HEK293 (cell line): ENCODE measurements around the gene CEP85.
A peak's percentile ranks its signal among the peaks of the same experiment; 100 is the strongest.

Experiments used
- HOXC10 ChIP-seq: sonication (generic); formaldehyde crosslinking; IDR thresholded peaks from 2 replicates; pipeline ENCODE4 v1.8.1; 2023; ENCODE audit warnings: mild to moderate bottlenecking, missing genetic modification reagents
- HOXD13 ChIP-seq: sonication (generic); formaldehyde crosslinking; IDR thresholded peaks from 2 replicates; pipeline ENCODE4 v1.8.0; 2022; ENCODE audit warnings: missing genetic modification reagents, borderline replicate concordance
- KLF16 ChIP-seq: fragments of 450-650 bp; formaldehyde crosslinking; IDR thresholded peaks from 2 replicates; pipeline ENCODE4 v1.5.1; 2017; ENCODE audit warnings: missing biosample characterization, missing genetic modification characterization
- KLF9 ChIP-seq: fragments of 450-650 bp; formaldehyde crosslinking; IDR thresholded peaks from 2 replicates; pipeline ENCODE4 v1.5.1; 2016; ENCODE audit warnings: missing biosample characterization, missing genetic modification characterization, low read depth
- PBX3 ChIP-seq: sonication (generic); formaldehyde crosslinking; IDR thresholded peaks from 2 replicates; pipeline ENCODE4 v1.8.1; 2022; ENCODE audit warnings: mild to moderate bottlenecking, moderate library complexity, missing genetic modification reagents
- PRDM10 ChIP-seq: fragments of 450-650 bp; formaldehyde crosslinking; IDR thresholded peaks from 2 replicates; pipeline ENCODE4 v1.5.1; 2016; ENCODE audit warnings: missing biosample characterization, missing genetic modification characterization
- SCRT1 ChIP-seq: fragments of 450-650 bp; formaldehyde crosslinking; IDR thresholded peaks from 2 replicates; pipeline ENCODE4 v1.5.1; 2016; ENCODE audit warnings: missing biosample characterization, missing genetic modification characterization, borderline replicate concordance
- ZBTB44 ChIP-seq: fragments of 450-650 bp; IDR thresholded peaks from 2 replicates; pipeline ENCODE4 v1.5.1; 2018; ENCODE audit warnings: missing biosample characterization, mild to moderate bottlenecking, missing genetic modification characterization
- ZNF112 ChIP-seq: fragments of 450-650 bp; formaldehyde crosslinking; IDR thresholded peaks from 2 replicates; pipeline ENCODE4 v1.5.0; 2017; ENCODE audit warnings: missing biosample characterization, missing genetic modification characterization
- ZNF146 ChIP-seq: fragments of 450-650 bp; formaldehyde crosslinking; IDR thresholded peaks from 2 replicates; pipeline ENCODE4 v1.5.1; 2016; ENCODE audit warnings: missing biosample characterization, missing genetic modification characterization
- ZNF148 ChIP-seq: fragments of 450-650 bp; formaldehyde crosslinking; IDR thresholded peaks from 2 replicates; pipeline ENCODE4 v1.5.0; 2017; ENCODE audit warnings: missing biosample characterization, missing genetic modification characterization, borderline replicate concordance
- ZNF211 ChIP-seq: fragments of 450-650 bp; formaldehyde crosslinking; IDR thresholded peaks from 2 replicates; pipeline ENCODE4 v1.5.1; 2016; ENCODE audit warnings: low read depth, missing biosample characterization, missing genetic modification characterization
- ZNF221 ChIP-seq: fragments of 450-650 bp; formaldehyde crosslinking; IDR thresholded peaks from 2 replicates; pipeline ENCODE4 v1.5.1; 2017; ENCODE audit warnings: missing biosample characterization, missing genetic modification characterization, borderline replicate concordance
- ZNF311 ChIP-seq: fragments of 450-650 bp; formaldehyde crosslinking; IDR thresholded peaks from 2 replicates; pipeline ENCODE4 v1.5.1; 2017; ENCODE audit warnings: missing biosample characterization, missing genetic modification characterization, borderline replicate concordance
- ZNF324 ChIP-seq: fragments of 450-650 bp; formaldehyde crosslinking; IDR thresholded peaks from 2 replicates; pipeline ENCODE4 v1.5.1; 2016; ENCODE audit warnings: missing biosample characterization, missing genetic modification characterization
- ZNF391 ChIP-seq: fragments of 450-650 bp; formaldehyde crosslinking; IDR thresholded peaks from 2 replicates; pipeline ENCODE4 v1.5.1; 2016; ENCODE audit warnings: low read depth, missing biosample characterization, missing genetic modification characterization, borderline replicate concordance
- ZNF394 ChIP-seq: fragments of 450-650 bp; formaldehyde crosslinking; IDR thresholded peaks from 2 replicates; pipeline ENCODE4 v1.5.1; 2016; ENCODE audit warnings: missing biosample characterization, missing genetic modification characterization, mild to moderate bottlenecking, moderate library complexity, borderline replicate concordance
- ZNF416 ChIP-seq: fragments of 450-650 bp; formaldehyde crosslinking; IDR thresholded peaks from 2 replicates; pipeline ENCODE4 v1.5.1; 2016; ENCODE audit warnings: missing biosample characterization, missing genetic modification characterization
- ZNF426 ChIP-seq: fragments of 450-650 bp; formaldehyde crosslinking; IDR thresholded peaks from 2 replicates; pipeline ENCODE4 v1.5.1; 2017; ENCODE audit warnings: missing biosample characterization, missing genetic modification characterization, mild to moderate bottlenecking, inconsistent platforms, moderate library complexity
- ZNF433 ChIP-seq: fragments of 450-650 bp; formaldehyde crosslinking; IDR thresholded peaks from 2 replicates; pipeline ENCODE4 v1.5.1; 2016; ENCODE audit warnings: missing biosample characterization, missing genetic modification characterization, low read depth
- ZNF48 ChIP-seq: fragments of 450-650 bp; formaldehyde crosslinking; IDR thresholded peaks from 2 replicates; pipeline ENCODE4 v1.5.1; 2016; ENCODE audit warnings: missing biosample characterization, missing genetic modification characterization
- ZNF501 ChIP-seq: fragments of 450-650 bp; formaldehyde crosslinking; IDR thresholded peaks from 2 replicates; pipeline ENCODE4 v1.5.1; 2016; ENCODE audit warnings: missing biosample characterization, missing genetic modification characterization
- ZNF544 ChIP-seq: fragments of 450-650 bp; formaldehyde crosslinking; IDR thresholded peaks from 2 replicates; pipeline ENCODE4 v1.5.0; 2017; ENCODE audit warnings: missing biosample characterization, missing genetic modification characterization
- ZNF624 ChIP-seq: fragments of 450-650 bp; formaldehyde crosslinking; IDR thresholded peaks from 2 replicates; pipeline ENCODE4 v1.5.1; 2017; ENCODE audit warnings: missing biosample characterization, missing genetic modification characterization
- ZNF704 ChIP-seq: fragments of 450-650 bp; formaldehyde crosslinking; IDR thresholded peaks from 2 replicates; pipeline ENCODE4 v1.5.1; 2016; ENCODE audit warnings: missing biosample characterization, missing genetic modification characterization
- ZNF747 ChIP-seq: fragments of 450-650 bp; formaldehyde crosslinking; IDR thresholded peaks from 2 replicates; pipeline ENCODE4 v1.5.1; 2016; ENCODE audit warnings: missing biosample characterization, missing genetic modification characterization
- ZNF776 ChIP-seq: fragments of 450-650 bp; formaldehyde crosslinking; IDR thresholded peaks from 2 replicates; pipeline ENCODE4 v1.5.0; 2017; ENCODE audit warnings: missing biosample characterization, missing genetic modification characterization, borderline replicate concordance
- ZNF785 ChIP-seq: fragments of 450-650 bp; formaldehyde crosslinking; IDR thresholded peaks from 2 replicates; pipeline ENCODE4 v1.5.1; 2016; ENCODE audit warnings: missing biosample characterization, missing genetic modification characterization
- ZSCAN23 ChIP-seq: fragments of 450-650 bp; formaldehyde crosslinking; IDR thresholded peaks from 2 replicates; pipeline ENCODE4 v1.5.1; 2016; ENCODE audit warnings: missing biosample characterization, missing genetic modification characterization
- ZSCAN30 ChIP-seq: fragments of 450-650 bp; IDR thresholded peaks from 2 replicates; pipeline ENCODE4 v1.5.1; 2018; ENCODE audit warnings: missing biosample characterization, mild to moderate bottlenecking, missing genetic modification characterization, moderate library complexity

Gene CEP85

GRCh38 chr1:26279456-26280332, 45.7 kb downstream of the CEP85 start, which contains the start of gene SH3BGRL3 (continued):
- TF ChIP-seq PBX3 (CRISPR knock-in tag) (peak; percentile 88), ZNF394 (tag by site-specific recombination) (no peak; the same call in 1 of the 2 replicates), ZNF148 (no peak), ZNF785 (peak; percentile 90), ZNF221 (tag by site-specific recombination) (no peak), ZNF146 (tag by site-specific recombination) (no peak), ZNF747 (tag by site-specific recombination) (no peak), KLF16 (peak; percentile 85), ZNF324 (tag by site-specific recombination) (no peak), HOXD13 (CRISPR knock-in tag) (no peak), ZNF48 (no peak), ZNF544 (no peak), ZNF112 (tag by site-specific recombination) (no peak), SCRT1 (tag by site-specific recombination) (no peak), ZBTB44 (no peak), PRDM10 (tag by site-specific recombination) (0 out of 2 replicates have a peak, but pooled peaks have one; percentile 33), ZNF211 (tag by site-specific recombination) (no peak), ZNF704 (tag by site-specific recombination) (no peak), ZNF391 (tag by site-specific recombination) (no peak; the same call in 1 of the 2 replicates), ZSCAN30 (tag by site-specific recombination) (peak; percentile 56; the same call in 1 of the 2 replicates), ZNF776 (no peak), ZNF416 (tag by site-specific recombination) (no peak), HOXC10 (CRISPR knock-in tag) (no peak), ZNF624 (no peak), ZNF501 (tag by site-specific recombination) (peak; percentile 86), ZSCAN23 (no peak), KLF9 (tag by site-specific recombination) (peak; percentile 86), ZNF433 (tag by site-specific recombination) (no peak), ZNF426 (tag by site-specific recombination) (no peak), ZNF311 (tag by site-specific recombination) (no peak)
